Superior temporal gyrus (tissue), 1 donor: ENCODE measurements around the gene BARD1.
"Not testable (repeated sequence)": the region's sequence is repeated elsewhere in the genome, so short reads cannot be mapped to it uniquely, and the experiment has no call there.

Source experiments
- DNase-seq: peaks from one replicate; pipeline ENCODE4 v3.0.0-alpha.2; 2016; ENCODE audit errors: extremely low spot score

The BARD1 gene

GRCh38 chr2:214765180-214765579, 44.3 kb downstream of the BARD1 start:
- DNase-seq: no peak

- no peak for DNase-seq
Measured at GRCh38 chr2:214753455-214753854, 56.0 kb downstream of the BARD1 start.

GRCh38 chr2:214750529-214750928, 59.0 kb downstream of the BARD1 start:
- no peak for DNase-seq

- DNase-seq: no peak
Measured at GRCh38 chr2:214747992-214748391, 61.5 kb downstream of the BARD1 start.

- DNase-seq: no peak
Measured at GRCh38 chr2:214742119-214742518, 67.4 kb downstream of the BARD1 start.

- no peak for DNase-seq
Measured at GRCh38 chr2:214740867-214741395, 68.6 kb downstream of the BARD1 start.

- DNase-seq: no peak
Measured at GRCh38 chr2:214737188-214737587, 72.3 kb downstream of the BARD1 start.

- no peak for DNase-seq
Measured at GRCh38 chr2:214730800-214731407, 78.6 kb downstream of the BARD1 start.

GRCh38 chr2:214730248-214730647, 79.2 kb downstream of the BARD1 start:
- DNase-seq: no peak

- DNase-seq: no peak
Measured at GRCh38 chr2:214724741-214725140, 84.7 kb downstream of the BARD1 start.

- not testable (repeated sequence) for DNase-seq
Measured at GRCh38 chr2:214717837-214718236, 91.6 kb downstream of the BARD1 start.

- no peak for DNase-seq
Measured at GRCh38 chr2:214716811-214717560, 92.5 kb downstream of the BARD1 start.

GRCh38 chr2:214715025-214715424, 94.5 kb downstream of the BARD1 start:
- DNase-seq: no peak

GRCh38 chr2:214713080-214713830, 96.2 kb downstream of the BARD1 start:
- no peak for DNase-seq

- no peak for DNase-seq
Measured at GRCh38 chr2:214710729-214711128, 98.8 kb downstream of the BARD1 start.

GRCh38 chr2:214706986-214707385, 102.5 kb downstream of the BARD1 start:
- no peak for DNase-seq

- DNase-seq: no peak
Measured at GRCh38 chr2:214699236-214699635, 110.2 kb downstream of the BARD1 start.

- DNase-seq: no peak
Measured at GRCh38 chr2:214696681-214697080, 112.8 kb downstream of the BARD1 start.

GRCh38 chr2:214695789-214696188, 113.7 kb downstream of the BARD1 start:
- no peak for DNase-seq

GRCh38 chr2:214683557-214683956, 125.9 kb downstream of the BARD1 start:
- DNase-seq: not testable (repeated sequence)

GRCh38 chr2:214679736-214680135, 129.7 kb downstream of the BARD1 start:
- DNase-seq: no peak

- no peak for DNase-seq
Measured at GRCh38 chr2:214676421-214677089, 132.9 kb downstream of the BARD1 start.
